Mucosa of descending colon (tissue), 3 donors: ENCODE measurements around the gene NDUFA7. TPM values are rescaled to one million over a fixed set of nuclear protein-coding genes. Genes with fewer than 3 reads are reported as not detected.
"Not testable (repeated sequence)": the region's sequence is repeated elsewhere in the genome, so short reads cannot be mapped to it uniquely, and the experiment has no call there.

Experiments
- ATAC-seq: fragments of 200-7000 bp; cut with Tn5 transposase; one replicate; pipeline ENCODE4 v1.9.1; 2020; ENCODE audit warnings: mild to moderate bottlenecking, moderate library complexity
- DNase-seq, 3 donors: peaks; one replicate each; pipeline ENCODE4 v3.0.0-alpha.2; 2020
- H3K36me3 ChIP-seq: fragments of 200-600 bp; one replicate; pipeline ENCODE4 v1.8.0; 2021; ENCODE audit warnings: low read depth, mild to moderate bottlenecking
- H3K4me1 ChIP-seq: fragments of 200-600 bp; one replicate; pipeline ENCODE4 v1.8.0; 2021; ENCODE audit warnings: low read depth, mild to moderate bottlenecking
- H3K4me3 ChIP-seq: fragments of 200-600 bp; one replicate; pipeline ENCODE4 v1.8.0; 2021; ENCODE audit warnings: mild to moderate bottlenecking
- H3K9me3 ChIP-seq: fragments of 200-600 bp; one replicate; pipeline ENCODE4 v1.8.0; 2021; ENCODE audit warnings: mild to moderate bottlenecking
- intact Hi-C, 2 donors: fragments of 100-400 bp; cut with DNase I in 1 of 2; cut with micrococcal nuclease in 1 of 2; formaldehyde crosslinking; loops; one replicate each; pipeline versions ENCODE4 v1.11.0 to v1.11.1; 2022; cut with DNase I, micrococcal nuclease
- total RNA-seq, 3 donors: library from RNA; stranded (reverse); fragmentation: NEBNext Ultra II Directional in 2 of 3; extraction: Animal tissue kit (Norgen Biotek cat#: 25700) in 2 of 3; gene quantifications; one replicate each; pipeline versions ENCODE4 v1.2.1 to v1.2.4, GENCODE V29; 2021 to 2023
- TF ChIP-seq, protein P1 (sequence below): fragments of 200-600 bp; IDR thresholded peaks from one replicate; pipeline ENCODE4 v1.8.0; 2022; ENCODE audit warnings: antibody characterized with exemption, mild to moderate bottlenecking
- donor health status: DM: no; HTN: no; CAD: no; lungs with moderate emphysema.
- donor health status: DM: no; HTN: no; CAD: no.
- donor health status: DM: no; HTN: yes; CAD: no.

Gene NDUFA7
- total RNA-seq, 3 donors from 2014 or later, result 35.3 to 65.9 (median 35.5) TPM

GRCh38 chr19:8342316-8342683 is 21.1 kb upstream of the NDUFA7 start:
- Histone ChIP-seq H3K9me3 (no peaks in the 10 kb centered on the region), H3K4me3 (no peak overlapping the region), H3K4me1 (peaks cover 3% of the 10 kb centered on the region), H3K36me3 (no peaks in the 10 kb centered on the region)
- no peak for ATAC-seq
- DNase-seq, result no peak
- intact Hi-C loops, result no loop called here
- TF ChIP-seq, protein P1, sequence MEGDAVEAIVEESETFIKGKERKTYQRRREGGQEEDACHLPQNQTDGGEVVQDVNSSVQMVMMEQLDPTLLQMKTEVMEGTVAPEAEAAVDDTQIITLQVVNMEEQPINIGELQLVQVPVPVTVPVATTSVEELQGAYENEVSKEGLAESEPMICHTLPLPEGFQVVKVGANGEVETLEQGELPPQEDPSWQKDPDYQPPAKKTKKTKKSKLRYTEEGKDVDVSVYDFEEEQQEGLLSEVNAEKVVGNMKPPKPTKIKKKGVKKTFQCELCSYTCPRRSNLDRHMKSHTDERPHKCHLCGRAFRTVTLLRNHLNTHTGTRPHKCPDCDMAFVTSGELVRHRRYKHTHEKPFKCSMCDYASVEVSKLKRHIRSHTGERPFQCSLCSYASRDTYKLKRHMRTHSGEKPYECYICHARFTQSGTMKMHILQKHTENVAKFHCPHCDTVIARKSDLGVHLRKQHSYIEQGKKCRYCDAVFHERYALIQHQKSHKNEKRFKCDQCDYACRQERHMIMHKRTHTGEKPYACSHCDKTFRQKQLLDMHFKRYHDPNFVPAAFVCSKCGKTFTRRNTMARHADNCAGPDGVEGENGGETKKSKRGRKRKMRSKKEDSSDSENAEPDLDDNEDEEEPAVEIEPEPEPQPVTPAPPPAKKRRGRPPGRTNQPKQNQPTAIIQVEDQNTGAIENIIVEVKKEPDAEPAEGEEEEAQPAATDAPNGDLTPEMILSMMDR, result no peak

DNA sequence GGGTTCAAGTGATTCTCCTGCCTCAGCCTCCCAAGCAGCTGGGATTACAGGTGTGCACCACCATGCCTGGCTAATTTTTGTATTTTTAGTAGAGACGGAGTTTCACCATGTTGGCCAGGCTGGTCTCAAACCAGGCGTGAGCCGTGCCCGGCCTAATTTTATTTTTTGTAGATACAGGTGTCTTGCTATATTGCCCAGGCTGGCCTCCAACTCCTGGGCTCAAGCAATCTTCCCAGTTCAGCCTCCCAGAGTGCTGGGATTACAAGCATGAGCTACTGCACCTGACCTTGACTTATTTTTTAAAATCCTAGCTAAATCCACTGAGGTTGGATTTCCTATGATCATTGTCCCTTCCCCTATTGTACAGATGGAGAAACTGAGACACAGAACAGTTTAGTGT is 20.3 kb upstream of the NDUFA7 start:
- ATAC-seq, H3K4me1 ChIP-seq, H3K9me3 ChIP-seq, H3K4me3 ChIP-seq, H3K36me3 ChIP-seq, intact Hi-C loops: not testable (repeated sequence)
- DNase-seq, result peak in 1 of 3 donors; percentile 7

- Histone ChIP-seq H3K4me1 (peaks cover 6% of the 10 kb centered on the region), H3K4me3 (no peak overlapping the region), H3K36me3 (no peaks in the 10 kb centered on the region), H3K9me3 (no peaks in the 10 kb centered on the region)
- DNase-seq (peak in 2 of 3 donors; percentile 29 to 31), ATAC-seq (no peak)
- intact Hi-C loops, result no loop called here
- TF ChIP-seq, protein P1, result no peak
Observed at GRCh38 chr19:8340341-8341096, 19.3 kb upstream of the NDUFA7 start.

DNA sequence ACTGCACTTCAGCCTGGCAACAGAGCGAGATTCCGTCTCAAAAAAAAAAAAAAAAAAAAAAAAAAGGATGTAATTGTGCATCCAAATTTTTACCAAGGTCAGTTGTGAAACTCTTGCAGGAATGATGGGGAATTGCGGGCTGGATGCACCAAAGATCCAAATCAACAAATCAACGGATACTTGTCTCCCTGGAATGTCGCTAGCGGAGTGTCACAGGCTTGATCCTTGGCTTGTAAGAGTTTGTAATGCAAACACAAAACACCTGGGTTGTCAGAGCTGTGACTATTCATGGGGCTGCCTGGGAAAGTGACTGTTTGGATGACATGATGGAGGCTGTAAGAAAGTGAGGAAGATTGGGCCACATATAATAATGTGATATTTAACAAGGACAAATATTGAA is 17.7 kb upstream of the NDUFA7 start:
- no peak for ATAC-seq
- intact Hi-C loops, result no loop called here
- TF ChIP-seq, protein P1, result no peak

DNA sequence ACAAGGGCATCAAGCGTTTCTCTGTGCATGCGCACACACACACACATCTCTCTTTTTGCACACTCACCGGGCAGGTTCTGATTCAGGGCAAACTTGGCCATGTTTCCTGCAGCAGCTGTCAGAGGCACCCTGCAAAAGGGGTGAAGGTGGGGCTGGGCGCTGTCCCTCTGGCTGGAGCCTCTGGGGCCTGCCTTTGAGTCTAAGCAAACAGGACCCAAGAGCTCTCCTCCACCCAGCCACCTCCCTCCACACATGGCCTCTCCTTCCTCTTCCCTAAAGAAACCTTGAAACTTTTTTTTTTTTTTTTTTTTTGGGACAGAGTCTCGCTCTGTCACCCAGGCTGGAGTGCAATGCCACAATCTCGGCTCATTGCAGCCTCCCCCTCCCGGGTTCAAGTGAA is 16.6 kb upstream of the NDUFA7 start:
- Histone ChIP-seq H3K9me3 (no peaks in the 10 kb centered on the region), H3K4me3 (no peak overlapping the region), H3K36me3 (no peaks in the 10 kb centered on the region), H3K4me1 (peaks cover 11% of the 10 kb centered on the region)
- DNase-seq, result peak in 1 of 3 donors; percentile 54
- ATAC-seq, result peak; percentile 7
- intact Hi-C loops, result no loop called here
- TF ChIP-seq, protein P1, result no peak

More for the DNA sequence above, 17.7 kb upstream of the NDUFA7 start:
- Histone ChIP-seq H3K4me3 (no peak overlapping the region), H3K4me1 (peaks cover 14% of the 10 kb centered on the region), H3K36me3 (no peaks in the 10 kb centered on the region), H3K9me3 (no peaks in the 10 kb centered on the region)
- DNase-seq, result no peak

DNA sequence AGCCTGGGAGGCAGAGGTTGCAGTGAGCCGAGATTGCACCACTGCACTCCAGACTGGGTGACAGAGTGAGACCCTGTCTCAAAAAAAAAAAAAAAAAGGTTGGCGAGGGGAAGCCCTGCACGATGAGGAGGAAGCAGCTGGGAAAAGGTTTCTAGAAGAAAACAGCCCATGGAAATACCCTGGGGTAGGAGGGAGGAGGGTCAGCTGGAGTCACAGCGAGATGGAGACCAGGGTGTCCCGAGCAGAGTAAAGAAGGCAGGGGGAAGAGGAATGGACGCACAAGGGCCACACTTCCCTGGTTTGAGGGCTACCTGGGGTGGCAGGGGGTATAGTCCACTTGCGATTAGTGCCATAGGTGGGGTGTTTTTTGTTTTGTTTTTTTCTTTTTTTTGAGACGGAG is 15.5 kb upstream of the NDUFA7 start:
- H3K4me3 ChIP-seq, result no peak overlapping the region
- H3K4me1 ChIP-seq, result peaks cover 11% of the 10 kb centered on the region
- no peak for ATAC-seq
- H3K9me3 ChIP-seq, result no peaks in the 10 kb centered on the region
- DNase-seq, result peak in 1 of 3 donors; percentile 7
- H3K36me3 ChIP-seq, result no peaks in the 10 kb centered on the region
- TF ChIP-seq, protein P1, result no peak
- intact Hi-C loops, result no loop called here
